ENCODE data around the gene CNEP1R1. TPM values are rescaled to one million over a fixed set of nuclear protein-coding genes. Genes with fewer than 3 reads are reported as not detected.
"Not testable (repeated sequence)": the region's sequence is repeated elsewhere in the genome, so short reads cannot be mapped to it uniquely, and the experiment has no call there.

The CNEP1R1 gene
- total and polyA plus RNA-seq, 2 experiments from 2014 or later: 34.1 to 42.8 TPM

DNA sequence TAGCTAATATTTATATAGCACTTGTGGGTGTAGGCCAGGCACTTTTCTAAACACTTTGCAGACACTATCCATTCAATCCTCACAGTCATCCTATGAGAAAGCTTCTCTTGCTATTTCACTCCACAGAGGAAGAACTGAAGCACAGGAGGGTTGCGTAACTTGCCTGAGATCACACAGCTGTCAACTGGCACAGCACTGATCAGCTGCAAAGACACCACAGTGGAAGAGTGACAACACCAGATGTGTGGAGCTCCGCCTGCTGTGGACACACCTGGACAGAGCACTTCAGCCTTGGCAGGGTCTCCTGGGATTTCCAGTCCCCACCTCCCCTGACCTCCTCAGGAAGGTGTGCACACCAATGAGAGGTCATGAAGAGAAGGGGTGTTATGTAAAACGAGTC, 13.3 kb upstream of the CNEP1R1 start:
- DNase-seq: no peak

GRCh38 chr16:50012182-50012581, 12.8 kb upstream of the CNEP1R1 start:
- H3K79me2 ChIP-seq (ENCODE audit: insufficient read depth): no peaks in the 10 kb centered on the region
- TF ChIP-seq EZH2phosphoT487 (IDR thresholded peaks at IDR 0.05; ENCODE audit: insufficient read depth, low read depth): no peak
- no peak for TF ChIP-seq EZH2 (IDR thresholded peaks at IDR 0.05; ENCODE audit: insufficient read depth, poor library complexity, severe bottlenecking)

More for the DNA sequence above, 13.3 kb upstream of the CNEP1R1 start:
- H3K27ac ChIP-seq: no peak overlapping the region
- in situ Hi-C loops (cut with MboI): no loop called here
- no peaks in the 10 kb centered on the region for H4K20me1 ChIP-seq (ENCODE audit: insufficient read depth)
- H3K4me2 ChIP-seq (ENCODE audit: unreplicated experiment): no peak overlapping the region
- 41 to 54% methylated on average over 3 of the region's 3 CpGs for WGBS, 2 experiments (ENCODE audit: low coverage in 1 of 2, low lambda C conversion rate in 2 of 2, missing lambda C conversion rate in 2 of 2)
- H3K9me3 ChIP-seq (ENCODE audit: low read depth): no peaks in the 10 kb centered on the region
- H3K4me1 ChIP-seq (ENCODE audit: insufficient read depth): no peaks in the 10 kb centered on the region
- no peak overlapping the region for H3K4me3 ChIP-seq
- no peak overlapping the region for H3K9ac ChIP-seq
- H3K27me3 ChIP-seq (replicated peaks; ENCODE audit: insufficient read depth): no peaks in the 10 kb centered on the region
- no peaks in the 10 kb centered on the region for H3F3A ChIP-seq (ENCODE audit: insufficient read depth)
- TF ChIP-seq EZH2 (IDR thresholded peaks at IDR 0.05; ENCODE audit: insufficient read depth, poor library complexity, severe bottlenecking): no peak
- no peak for TF ChIP-seq EZH2phosphoT487 (IDR thresholded peaks at IDR 0.05; ENCODE audit: insufficient read depth, low read depth)
- no peaks in the 10 kb centered on the region for H3K36me3 ChIP-seq (ENCODE audit: low read depth)
- H3K9me2 ChIP-seq (ENCODE audit: insufficient read depth): no peaks in the 10 kb centered on the region
- no peak overlapping the region for H2AFZ ChIP-seq
- H3K79me2 ChIP-seq (ENCODE audit: insufficient read depth): no peaks in the 10 kb centered on the region

GRCh38 chr16:50014211-50014610, 10.8 kb upstream of the CNEP1R1 start:
- H3K4me3 ChIP-seq; H3K9ac ChIP-seq; H3K4me1 ChIP-seq (ENCODE audit: insufficient read depth); in situ Hi-C loops (cut with MboI); H3K27ac ChIP-seq; H3K9me3 ChIP-seq (ENCODE audit: low read depth); H3K36me3 ChIP-seq (ENCODE audit: low read depth); H3K27me3 ChIP-seq (replicated peaks; ENCODE audit: insufficient read depth); H2AFZ ChIP-seq; H3K79me2 ChIP-seq (ENCODE audit: insufficient read depth); H4K20me1 ChIP-seq (ENCODE audit: insufficient read depth); H3K9me2 ChIP-seq (ENCODE audit: insufficient read depth); DNase-seq; H3F3A ChIP-seq (ENCODE audit: insufficient read depth); H3K4me2 ChIP-seq (ENCODE audit: unreplicated experiment): not testable (repeated sequence)
- 67 to 69% methylated on average over 8 of the region's 8 CpGs for WGBS, 2 experiments (ENCODE audit: low coverage in 1 of 2, low lambda C conversion rate in 2 of 2, missing lambda C conversion rate in 2 of 2)

More at GRCh38 chr16:50012182-50012581, 12.8 kb upstream of the CNEP1R1 start:
- Histone ChIP-seq H3K27me3 (replicated peaks; ENCODE audit: insufficient read depth) (no peaks in the 10 kb centered on the region), H3K4me1 (ENCODE audit: insufficient read depth) (no peaks in the 10 kb centered on the region), H4K20me1 (ENCODE audit: insufficient read depth) (no peaks in the 10 kb centered on the region), H3K9me2 (ENCODE audit: insufficient read depth) (no peaks in the 10 kb centered on the region), H3K27ac (no peak overlapping the region), H3F3A (ENCODE audit: insufficient read depth) (no peaks in the 10 kb centered on the region), H3K36me3 (ENCODE audit: low read depth) (no peaks in the 10 kb centered on the region), H3K4me3 (no peak overlapping the region), H3K4me2 (ENCODE audit: unreplicated experiment) (no peak overlapping the region), H3K9me3 (ENCODE audit: low read depth) (no peaks in the 10 kb centered on the region), H2AFZ (no peak overlapping the region), H3K9ac (no peak overlapping the region)
- in situ Hi-C loops (cut with MboI): no loop called here
- no peak for DNase-seq
- WGBS, 2 experiments (ENCODE audit: low coverage in 1 of 2, low lambda C conversion rate in 2 of 2, missing lambda C conversion rate in 2 of 2): 93 to 95% methylated on average over 2 of the region's 2 CpGs

GRCh38 chr16:50015631-50016030, 9.4 kb upstream of the CNEP1R1 start:
- H3K9ac ChIP-seq: no peak overlapping the region
- H3K27ac ChIP-seq: no peak overlapping the region
- H3K9me3 ChIP-seq (ENCODE audit: low read depth): no peaks in the 10 kb centered on the region
- H3K4me3 ChIP-seq: no peak overlapping the region
- no peak overlapping the region for H2AFZ ChIP-seq
- no peak overlapping the region for H3K4me2 ChIP-seq (ENCODE audit: unreplicated experiment)
- DNase-seq: no peak
- no peaks in the 10 kb centered on the region for H4K20me1 ChIP-seq (ENCODE audit: insufficient read depth)
- H3K36me3 ChIP-seq (ENCODE audit: low read depth): no peaks in the 10 kb centered on the region
- no peaks in the 10 kb centered on the region for H3K4me1 ChIP-seq (ENCODE audit: insufficient read depth)
- H3K27me3 ChIP-seq (replicated peaks; ENCODE audit: insufficient read depth): no peaks in the 10 kb centered on the region
- H3K79me2 ChIP-seq (ENCODE audit: insufficient read depth): no peaks in the 10 kb centered on the region
- in situ Hi-C loops (cut with MboI): no loop called here
- WGBS, 2 experiments (ENCODE audit: low coverage in 1 of 2, low lambda C conversion rate in 2 of 2, missing lambda C conversion rate in 2 of 2): 62 to 63% methylated on average over 2 of the region's 2 CpGs
- TF ChIP-seq EZH2 (IDR thresholded peaks at IDR 0.05; ENCODE audit: insufficient read depth, poor library complexity, severe bottlenecking): no peak
- no peak for TF ChIP-seq EZH2phosphoT487 (IDR thresholded peaks at IDR 0.05; ENCODE audit: insufficient read depth, low read depth)
- no peaks in the 10 kb centered on the region for H3K9me2 ChIP-seq (ENCODE audit: insufficient read depth)
- H3F3A ChIP-seq (ENCODE audit: insufficient read depth): no peaks in the 10 kb centered on the region

GRCh38 chr16:50017553-50017952, 7.5 kb upstream of the CNEP1R1 start:
- whole genome bisulfite sequencing, 2 experiments (ENCODE audit: low coverage in 1 of 2, low lambda C conversion rate in 2 of 2, missing lambda C conversion rate in 2 of 2): 70 to 76% methylated on average over 9 of the region's 9 CpGs
- no peak for TF ChIP-seq EZH2phosphoT487 (IDR thresholded peaks at IDR 0.05; ENCODE audit: insufficient read depth, low read depth)
- no peak for TF ChIP-seq EZH2 (IDR thresholded peaks at IDR 0.05; ENCODE audit: insufficient read depth, poor library complexity, severe bottlenecking)

More at GRCh38 chr16:50017553-50017952, 7.5 kb upstream of the CNEP1R1 start:
- DNase-seq: no peak
- Histone ChIP-seq H3K4me2 (ENCODE audit: unreplicated experiment) (no peak overlapping the region), H3K36me3 (ENCODE audit: low read depth) (no peaks in the 10 kb centered on the region), H4K20me1 (ENCODE audit: insufficient read depth) (no peaks in the 10 kb centered on the region), H2AFZ (no peak overlapping the region), H3K4me1 (ENCODE audit: insufficient read depth) (no peaks in the 10 kb centered on the region), H3K9me3 (ENCODE audit: low read depth) (no peaks in the 10 kb centered on the region), H3F3A (ENCODE audit: insufficient read depth) (no peaks in the 10 kb centered on the region), H3K9ac (no peak overlapping the region), H3K27ac (no peak overlapping the region), H3K9me2 (ENCODE audit: insufficient read depth) (no peaks in the 10 kb centered on the region), H3K4me3 (no peak overlapping the region), H3K27me3 (replicated peaks; ENCODE audit: insufficient read depth) (no peaks in the 10 kb centered on the region), H3K79me2 (ENCODE audit: insufficient read depth) (no peaks in the 10 kb centered on the region)
- in situ Hi-C loops (cut with MboI): no loop called here

Measured in GM23248 (cell line).